PC-3 (cell line): ENCODE results near the gene PIEZO2. TPM values are rescaled to one million over a fixed set of nuclear protein-coding genes. Genes with fewer than 3 reads are reported as not detected.

Source experiments
- ATAC-seq: fragments of 200-7000 bp; cut with Tn5 transposase; 2 replicates; pipeline ENCODE4 v1.9.1; 2020; ENCODE audit warnings: mild to moderate bottlenecking, moderate library complexity
- BruUV-seq: library from RNA; stranded (reverse); fragments of 400-500 nt; replicated peaks from 2 replicates; lab custom pipeline; 2021; lab: Mats Ljungman, UMichigan
- CTCF ChIA-PET: fragments of 300-600 bp; sonication (Branson Sonifier 250); formaldehyde crosslinking; loops from one replicate; lab custom pipeline; 2022; ENCODE audit warnings: antibody characterized with exemption; lab: Charles Lee
- POLR2A ChIA-PET: fragments of 300-600 bp; sonication (Branson Sonifier 250); formaldehyde crosslinking; loops from one replicate; lab custom pipeline; 2022; ENCODE audit warnings: antibody characterized with exemption; ENCODE audit not compliant: unreplicated experiment; lab: Charles Lee
- DNase-seq: peaks from one replicate; pipeline ENCODE4 v3.0.0-alpha.2; 2015
- H2AFZ ChIP-seq: fragments of 300-600 bp; sonication (generic); 2 replicates; pipeline ENCODE4 v1.6.0; 2016; ENCODE audit warnings: antibody characterized with exemption, low read length
- H3F3A ChIP-seq: fragments of 300-600 bp; sonication (generic); one replicate; pipeline ENCODE4 v1.6.0; 2017; ENCODE audit warnings: antibody characterized with exemption, low read length, control low read depth, mild to moderate bottlenecking; ENCODE audit not compliant: unreplicated experiment
- H3K27ac ChIP-seq: fragments of 300-600 bp; sonication (generic); 2 replicates; pipeline ENCODE4 v1.5.1; 2016; ENCODE audit warnings: mild to moderate bottlenecking, low read length
- H3K27me3 ChIP-seq: fragments of 300-600 bp; sonication (generic); 2 replicates; pipeline ENCODE4 v1.6.1; 2016; ENCODE audit warnings: low read length, mixed read lengths
- H3K36me3 ChIP-seq: fragments of 300-600 bp; sonication (generic); 2 replicates; pipeline ENCODE4 v1.6.1; 2016; ENCODE audit warnings: low read depth, mixed run types, low read length, mixed read lengths
- H3K4me1 ChIP-seq: fragments of 300-600 bp; sonication (generic); 2 replicates; pipeline ENCODE4 v1.5.1; 2016; ENCODE audit warnings: low read length; ENCODE audit not compliant: insufficient read depth
- H3K4me2 ChIP-seq: fragments of 300-600 bp; sonication (generic); 2 replicates; pipeline ENCODE4 v1.6.0; 2016; ENCODE audit warnings: low read length
- H3K4me3 ChIP-seq: fragments of 300-600 bp; sonication (generic); 2 replicates; pipeline ENCODE4 v1.5.1; 2016; ENCODE audit warnings: mild to moderate bottlenecking, low read length, mixed read lengths
- H3K79me2 ChIP-seq: fragments of 300-600 bp; sonication (generic); 2 replicates; pipeline ENCODE4 v1.6.1; 2017; ENCODE audit warnings: low read length, mixed read lengths
- H3K9ac ChIP-seq: fragments of 300-600 bp; sonication (generic); 2 replicates; pipeline ENCODE4 v1.6.0; 2016; ENCODE audit warnings: mild to moderate bottlenecking, low read length
- H3K9me2 ChIP-seq: fragments of 300-600 bp; sonication (generic); replicated peaks from 2 replicates; pipeline ENCODE4 v1.6.1; 2016; ENCODE audit warnings: mixed run types, low read length, mixed read lengths
- H3K9me3 ChIP-seq: fragments of 300-600 bp; sonication (generic); 2 replicates; pipeline ENCODE4 v1.6.1; 2016; ENCODE audit warnings: low read length, mixed read lengths
- H4K20me1 ChIP-seq: fragments of 300-600 bp; sonication (generic); 2 replicates; pipeline ENCODE4 v1.6.1; 2016; ENCODE audit warnings: low read length, mixed read lengths
- EZH2 ChIP-seq: fragments of 300-600 bp; sonication (generic); IDR thresholded peaks from one replicate; pipeline ENCODE4 v1.6.1; 2017; ENCODE audit warnings: antibody characterized with exemption, mild to moderate bottlenecking, low read length; ENCODE audit not compliant: unreplicated experiment
- EZH2phosphoT487 ChIP-seq: fragments of 300-600 bp; sonication (generic); IDR thresholded peaks from 2 replicates; pipeline ENCODE4 v1.6.1; 2018; ENCODE audit warnings: mild to moderate bottlenecking, antibody characterized with exemption, low read length, borderline replicate concordance
- intact Hi-C: fragments of 100-400 bp; cut with micrococcal nuclease; formaldehyde crosslinking; loops from 2 replicates; pipeline ENCODE4 v1.9.0; 2023
- total RNA-seq: library from RNA; depleted of rRNA; stranded (reverse); fragments of >200 nt; gene quantifications from 2 replicates; pipeline ENCODE4 v1.2.3, GENCODE V29; 2014
- TF ChIP-seq, protein P1 (sequence below): fragments of 300-600 bp; sonication (generic); conservative IDR thresholded peaks from 2 replicates; pipeline ENCODE4 v1.5.1; 2017; ENCODE audit warnings: antibody characterized with exemption, low read depth, mild to moderate bottlenecking, low read length

The PIEZO2 gene
- total RNA-seq, 1 experiment from 2014 or later: not detected

DNA sequence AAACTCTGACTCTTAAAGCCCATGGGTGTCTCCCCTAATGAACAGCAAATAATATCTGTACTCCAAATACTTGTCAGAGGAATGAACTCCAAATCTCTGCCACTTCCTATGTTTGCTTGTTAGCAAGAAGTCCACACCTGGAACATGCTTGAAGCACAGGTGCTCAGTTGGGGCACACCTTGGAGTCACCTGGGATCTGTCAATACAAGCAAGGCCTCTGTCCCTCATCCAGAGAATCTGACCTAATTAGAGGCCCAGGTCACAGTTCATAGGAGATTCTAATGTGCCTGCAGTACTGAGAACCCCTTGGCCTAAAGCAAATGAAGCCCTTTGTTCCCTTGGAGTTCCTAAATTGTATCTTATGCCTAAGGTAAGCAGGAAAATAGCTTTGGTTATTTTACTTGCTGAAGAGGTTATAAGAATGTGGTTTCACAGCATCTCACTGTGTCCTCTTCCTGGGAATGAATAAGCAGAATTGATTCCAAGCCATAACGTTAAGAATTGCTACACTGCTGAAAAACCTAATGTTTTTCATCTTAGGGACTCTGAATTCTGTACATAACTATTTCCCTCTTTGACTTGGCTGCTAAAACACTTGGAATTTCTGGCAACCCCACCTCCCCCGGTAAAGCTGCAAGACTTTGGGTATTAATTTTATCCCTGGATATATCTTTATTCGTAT, 113.4 kb downstream of the PIEZO2 start:
- Histone ChIP-seq H3K4me3 (no peak overlapping the region), H3K27ac (no peak overlapping the region), H3F3A (no peaks in the 10 kb centered on the region), H4K20me1 (no peaks in the 10 kb centered on the region; the same call in 1 of the 2 replicates), H3K4me1 (no peaks in the 10 kb centered on the region), H2AFZ (no peak overlapping the region), H3K9me3 (no peaks in the 10 kb centered on the region), H3K9ac (no peak overlapping the region), H3K27me3 (peaks cover 78% of the 10 kb centered on the region), H3K79me2 (no peaks in the 10 kb centered on the region), H3K36me3 (no peaks in the 10 kb centered on the region), H3K4me2 (no peak overlapping the region), H3K9me2 (no peaks in the 10 kb centered on the region)
- intact Hi-C loops: no loop called here
- no TSS peak for BruUV-seq
- CTCF ChIA-PET: no interaction called here
- ATAC-seq (no peak), DNase-seq (no peak)
- no peak for TF ChIP-seq EZH2phosphoT487
- TF ChIP-seq EZH2: no peak
- TF ChIP-seq, protein P1, sequence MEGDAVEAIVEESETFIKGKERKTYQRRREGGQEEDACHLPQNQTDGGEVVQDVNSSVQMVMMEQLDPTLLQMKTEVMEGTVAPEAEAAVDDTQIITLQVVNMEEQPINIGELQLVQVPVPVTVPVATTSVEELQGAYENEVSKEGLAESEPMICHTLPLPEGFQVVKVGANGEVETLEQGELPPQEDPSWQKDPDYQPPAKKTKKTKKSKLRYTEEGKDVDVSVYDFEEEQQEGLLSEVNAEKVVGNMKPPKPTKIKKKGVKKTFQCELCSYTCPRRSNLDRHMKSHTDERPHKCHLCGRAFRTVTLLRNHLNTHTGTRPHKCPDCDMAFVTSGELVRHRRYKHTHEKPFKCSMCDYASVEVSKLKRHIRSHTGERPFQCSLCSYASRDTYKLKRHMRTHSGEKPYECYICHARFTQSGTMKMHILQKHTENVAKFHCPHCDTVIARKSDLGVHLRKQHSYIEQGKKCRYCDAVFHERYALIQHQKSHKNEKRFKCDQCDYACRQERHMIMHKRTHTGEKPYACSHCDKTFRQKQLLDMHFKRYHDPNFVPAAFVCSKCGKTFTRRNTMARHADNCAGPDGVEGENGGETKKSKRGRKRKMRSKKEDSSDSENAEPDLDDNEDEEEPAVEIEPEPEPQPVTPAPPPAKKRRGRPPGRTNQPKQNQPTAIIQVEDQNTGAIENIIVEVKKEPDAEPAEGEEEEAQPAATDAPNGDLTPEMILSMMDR: no peak
- POLR2A ChIA-PET: no interaction called here

DNA sequence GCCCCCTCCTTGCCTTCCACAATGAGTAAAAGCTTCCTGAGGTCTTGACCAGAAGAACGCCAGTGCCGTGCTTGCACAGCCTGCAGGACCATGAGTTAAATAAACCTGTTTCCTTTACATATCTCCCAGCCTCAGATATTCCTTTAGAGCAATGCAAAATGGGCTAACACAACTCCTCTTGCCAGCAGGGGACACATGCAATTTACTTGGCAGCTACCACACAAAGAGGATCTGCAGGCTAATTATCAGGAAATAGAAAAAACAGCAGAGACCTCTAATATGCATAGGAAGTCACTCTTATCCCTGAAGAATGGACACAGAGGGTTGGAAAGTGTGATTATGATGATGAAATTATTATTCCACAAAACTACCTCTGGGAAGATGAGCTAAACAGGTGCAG, 114.0 kb downstream of the PIEZO2 start:
- no peak for DNase-seq
- ChIA-PET CTCF (no interaction called here), POLR2A (no interaction called here)
- no peaks in the 10 kb centered on the region; the same call in 1 of the 2 replicates for H4K20me1 ChIP-seq
- H3K4me2 ChIP-seq: no peak overlapping the region
- no peaks in the 10 kb centered on the region for H3K79me2 ChIP-seq
- H3K4me1 ChIP-seq: no peaks in the 10 kb centered on the region
- no peak overlapping the region for H2AFZ ChIP-seq
- H3K9me2 ChIP-seq: no peaks in the 10 kb centered on the region
- peaks cover 82% of the 10 kb centered on the region for H3K27me3 ChIP-seq
- H3K9ac ChIP-seq: no peak overlapping the region
- no peak for ATAC-seq
- TF ChIP-seq EZH2 (no peak), EZH2phosphoT487 (no peak)
- TF ChIP-seq, protein P1: no peak
- H3F3A ChIP-seq: no peaks in the 10 kb centered on the region
- no peak overlapping the region for H3K27ac ChIP-seq
- no peaks in the 10 kb centered on the region for H3K9me3 ChIP-seq
- no TSS peak for BruUV-seq
- no peak overlapping the region for H3K4me3 ChIP-seq
- intact Hi-C loops: no loop called here
- no peaks in the 10 kb centered on the region for H3K36me3 ChIP-seq

DNA sequence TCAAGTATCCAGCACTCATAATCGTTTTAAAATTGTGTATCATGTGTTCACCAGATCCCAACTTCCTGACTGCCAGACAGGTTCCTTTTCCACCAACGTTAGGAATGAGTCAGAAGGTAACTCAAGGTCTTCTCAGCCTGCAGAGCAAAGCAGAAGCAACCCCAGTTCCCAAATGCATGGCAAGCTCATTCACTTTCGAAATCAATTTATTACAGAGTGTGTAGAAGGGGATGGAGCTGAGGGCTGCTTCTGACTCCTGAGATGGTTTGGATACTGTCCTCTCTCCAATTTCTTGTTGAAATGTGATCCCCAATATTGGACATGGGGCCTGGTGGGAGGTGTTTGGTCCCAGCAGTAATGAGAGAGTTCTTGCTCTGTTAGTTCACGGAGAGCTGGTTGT, 114.5 kb downstream of the PIEZO2 start:
- POLR2A ChIA-PET: no interaction called here
- ATAC-seq (no peak), DNase-seq (no peak)
- Histone ChIP-seq H3F3A (no peaks in the 10 kb centered on the region), H3K9me2 (no peaks in the 10 kb centered on the region), H3K4me3 (no peak overlapping the region), H3K4me1 (no peaks in the 10 kb centered on the region), H4K20me1 (no peaks in the 10 kb centered on the region; the same call in 1 of the 2 replicates), H3K36me3 (no peaks in the 10 kb centered on the region), H3K27me3 (peaks cover 85% of the 10 kb centered on the region), H3K9me3 (no peaks in the 10 kb centered on the region), H2AFZ (no peak overlapping the region), H3K9ac (no peak overlapping the region), H3K27ac (no peak overlapping the region), H3K79me2 (no peaks in the 10 kb centered on the region), H3K4me2 (no peak overlapping the region)
- no TSS peak for BruUV-seq
- intact Hi-C loops: no loop called here
- CTCF ChIA-PET: no interaction called here
- TF ChIP-seq EZH2phosphoT487 (no peak), EZH2 (no peak)
- TF ChIP-seq, protein P1: no peak
